Stimulated activated CD4-positive, alpha-beta T cell treated with anti-CD3 and anti-CD28 coated beads, Interleukin-2, amount 100 ng/mL, for 4 hours (primary cell): ENCODE data around the gene CFAP161.

ENCODE experiments used
- DNase-seq: peaks from one replicate; pipeline ENCODE4 v3.0.0-alpha.2; 2020; ENCODE audit warnings: low read depth

CFAP161 gene

DNA sequence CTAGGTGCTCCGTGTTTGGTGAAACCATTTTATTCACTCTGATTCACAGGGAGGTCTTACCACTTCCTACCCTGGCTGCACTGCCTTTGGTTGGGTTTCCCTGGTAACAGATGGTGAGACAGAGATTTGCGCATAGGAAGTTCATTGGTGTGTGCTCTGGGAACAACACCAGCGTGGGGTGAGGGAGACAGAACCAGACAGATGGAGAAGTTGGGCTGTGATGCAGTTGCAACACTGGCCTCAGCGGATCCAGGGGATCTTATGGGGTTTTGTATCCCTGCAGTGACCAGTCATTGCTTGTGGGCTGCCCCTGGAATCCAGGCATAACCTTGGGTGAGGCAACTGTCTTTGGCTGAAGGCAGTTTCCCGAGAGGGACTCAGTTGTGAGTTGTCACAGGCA, 50.1 kb downstream of the CFAP161 start:
- DNase-seq = no peak

- no peak for DNase-seq
Measured at GRCh38 chr15:81185631-81186295, 51.7 kb downstream of the CFAP161 start.

DNA sequence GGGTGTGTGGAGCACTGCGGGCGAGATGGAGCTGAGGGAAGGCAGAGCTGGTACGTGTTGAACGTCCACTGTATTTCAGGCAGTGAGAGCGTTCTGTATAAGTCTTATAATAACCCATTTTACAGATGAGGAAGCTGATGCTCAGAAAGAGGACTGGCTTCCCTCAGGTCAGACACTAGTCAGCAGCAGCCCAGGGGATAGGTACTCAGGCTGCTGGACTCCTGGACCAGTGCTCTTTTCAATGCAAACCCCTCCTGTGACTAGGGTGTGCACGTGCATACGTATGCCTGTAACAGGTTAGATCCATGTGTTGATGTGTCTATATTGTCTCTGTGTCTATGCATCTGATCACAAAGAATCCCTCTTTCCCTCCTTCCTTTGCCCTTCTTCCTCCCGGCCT, 54.3 kb downstream of the CFAP161 start:
- no peak for DNase-seq

- no peak for DNase-seq
Measured at GRCh38 chr15:81189583-81190283, 55.7 kb downstream of the CFAP161 start.

GRCh38 chr15:81190922-81191507, 56.9 kb downstream of the CFAP161 start:
- no peak for DNase-seq

DNA sequence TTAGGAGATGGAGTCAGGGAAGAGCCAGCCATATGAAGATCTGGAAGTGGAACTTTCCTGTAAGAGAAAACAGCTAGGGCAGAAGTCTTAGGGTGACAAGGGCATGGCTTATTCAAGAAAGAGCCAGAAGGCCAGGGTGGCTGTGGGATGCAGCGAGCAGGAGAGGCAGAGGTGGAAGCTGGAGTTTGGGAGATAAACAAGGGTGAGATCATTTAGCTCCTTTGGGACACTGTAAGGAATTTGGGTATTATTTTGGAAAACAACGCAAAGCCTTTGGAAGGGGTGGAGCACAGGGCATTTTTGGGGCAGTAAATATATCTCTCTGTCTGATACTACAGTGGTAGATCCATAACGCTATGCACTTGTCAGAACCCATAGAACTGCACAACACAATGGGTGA, 57.6 kb downstream of the CFAP161 start:
- no peak for DNase-seq

DNA sequence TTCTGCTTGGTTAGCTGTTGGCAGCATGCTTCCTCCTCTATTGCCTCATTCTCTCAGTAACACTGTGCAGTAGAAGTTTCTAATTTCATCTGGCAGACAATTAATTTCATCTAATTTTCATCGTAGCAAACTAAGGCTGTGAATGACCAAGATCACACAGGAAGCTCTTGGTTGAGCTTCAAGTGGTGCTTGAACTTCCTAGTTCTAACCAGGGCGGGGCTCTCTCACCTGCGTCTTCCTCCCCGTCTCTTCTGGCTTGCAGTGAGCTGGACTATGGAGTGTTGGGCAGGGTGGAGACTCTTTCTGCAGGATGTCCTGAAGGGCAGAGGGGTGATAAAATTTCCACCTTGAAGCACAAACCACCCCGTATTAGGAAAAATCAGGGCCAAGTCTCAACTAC, 60.7 kb downstream of the CFAP161 start:
- no peak for DNase-seq

DNA sequence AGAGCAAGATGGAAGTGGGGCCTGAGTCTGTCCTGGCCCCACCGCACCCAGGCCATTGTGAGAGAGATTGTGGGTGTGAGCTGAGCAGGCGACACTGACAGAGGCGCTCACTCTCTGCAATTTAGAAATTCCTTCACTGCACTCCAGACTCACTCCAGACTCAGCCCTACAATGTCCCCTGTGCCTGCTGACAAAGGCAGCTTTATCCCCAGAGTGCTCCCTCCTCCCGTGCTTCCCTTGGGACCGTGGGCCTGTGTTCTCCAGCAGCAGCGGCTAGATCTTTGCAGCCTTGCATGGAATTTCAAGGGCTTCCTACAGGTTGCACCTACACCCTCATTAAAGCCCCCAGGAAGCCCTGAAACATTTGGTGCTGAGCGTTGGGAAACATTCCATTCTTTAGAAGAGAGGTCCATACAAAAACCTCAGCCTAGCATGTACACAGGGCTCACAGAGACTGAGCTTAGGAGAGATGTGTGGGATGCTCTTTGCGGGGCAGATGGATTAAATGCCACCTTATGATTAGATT, 61.3 kb downstream of the CFAP161 start:
- no peak for DNase-seq

- DNase-seq = no peak
Measured at GRCh38 chr15:81196576-81197254, 62.6 kb downstream of the CFAP161 start, which contains the start of gene IL16. Gene IL16, plus strand, starts transcription at chr15:81196879. Its CDS starts 28,521 bp downstream, at chr15:81225400.

GRCh38 chr15:81197255-81197630, 63.2 kb downstream of the CFAP161 start:
- DNase-seq = no peak

GRCh38 chr15:81197688-81198281, 63.7 kb downstream of the CFAP161 start:
- no peak for DNase-seq
